H9 (cell line): ENCODE results near the gene EPS8L1. TPM values are rescaled to one million over a fixed set of nuclear protein-coding genes. Genes with fewer than 3 reads are reported as not detected.

ENCODE experiments used
- DNase-seq: peaks from one replicate; pipeline ENCODE4 v3.0.0-alpha.2; 2017
- H2AFZ ChIP-seq: one replicate; pipeline ENCODE4 v1.6.1; 2013; ENCODE audit warnings: mild to moderate bottlenecking, low read length, control low read depth, moderate library complexity
- H2AK5ac ChIP-seq: 2 replicates; pipeline ENCODE4 v1.6.1; 2013; ENCODE audit warnings: low read length, control low read depth, mixed read lengths; ENCODE audit not compliant: insufficient read length
- H2BK120ac ChIP-seq: one replicate; pipeline ENCODE4 v1.6.1; 2013; ENCODE audit warnings: low read depth, mild to moderate bottlenecking, low read length, control low read depth, inconsistent platforms; ENCODE audit not compliant: poor library complexity, severe bottlenecking
- H2BK12ac ChIP-seq: 2 replicates; pipeline ENCODE4 v1.6.1; 2013; ENCODE audit warnings: low read length, control low read depth, mixed read lengths, low read depth; ENCODE audit not compliant: insufficient read length
- H2BK15ac ChIP-seq: 2 replicates; pipeline ENCODE4 v1.6.1; 2013; ENCODE audit warnings: low read depth, low read length, control low read depth
- H2BK20ac ChIP-seq: one replicate; pipeline ENCODE4 v1.6.1; 2013; ENCODE audit warnings: low read depth, mild to moderate bottlenecking, low read length, control low read depth, inconsistent platforms; ENCODE audit not compliant: poor library complexity, severe bottlenecking
- H2BK5ac ChIP-seq: 2 replicates; pipeline ENCODE4 v1.6.1; 2013; ENCODE audit warnings: low read length, control low read depth, mixed read lengths; ENCODE audit not compliant: insufficient read length
- H3K14ac ChIP-seq: 2 replicates; pipeline ENCODE4 v1.6.1; 2013; ENCODE audit warnings: low read length, control low read depth; ENCODE audit not compliant: insufficient read depth
- H3K18ac ChIP-seq: 2 replicates; pipeline ENCODE4 v1.6.1; 2013; ENCODE audit warnings: low read depth, mild to moderate bottlenecking, mixed read lengths, low read length, control low read depth; ENCODE audit not compliant: insufficient read length
- H3K23ac ChIP-seq: 2 replicates; pipeline ENCODE4 v1.6.1; 2013; ENCODE audit warnings: low read length, control low read depth, mixed read lengths, low read depth; ENCODE audit not compliant: insufficient read length
- H3K23me2 ChIP-seq: 2 replicates; pipeline ENCODE4 v1.6.1; 2013; ENCODE audit warnings: low read depth, mild to moderate bottlenecking, mixed read lengths, low read length, control low read depth; ENCODE audit not compliant: insufficient read length, poor library complexity, severe bottlenecking
- H3K27ac ChIP-seq: 2 replicates; pipeline ENCODE4 v1.5.1; 2013; ENCODE audit warnings: low read length, control low read depth, mixed read lengths, low read depth; ENCODE audit not compliant: insufficient read length
- H3K27me3 ChIP-seq: 2 replicates; pipeline ENCODE4 v1.6.1; 2013; ENCODE audit warnings: low read length, control low read depth, inconsistent platforms; ENCODE audit not compliant: insufficient read depth
- H3K4ac ChIP-seq: 2 replicates; pipeline ENCODE4 v1.6.1; 2013; ENCODE audit warnings: low read depth, mild to moderate bottlenecking, control low read depth, inconsistent platforms, low read length, moderate library complexity
- H3K4me1 ChIP-seq: 2 replicates; pipeline ENCODE4 v1.6.1; 2013; ENCODE audit warnings: low read length, control low read depth, inconsistent platforms; ENCODE audit not compliant: insufficient read depth
- H3K4me2 ChIP-seq: 2 replicates; pipeline ENCODE4 v1.6.1; 2013; ENCODE audit warnings: low read length, control low read depth, mixed read lengths; ENCODE audit not compliant: insufficient read length, insufficient read depth
- H3K56ac ChIP-seq: 2 replicates; pipeline ENCODE4 v1.6.1; 2013; ENCODE audit warnings: low read depth, mild to moderate bottlenecking, mixed read lengths, low read length, control low read depth; ENCODE audit not compliant: insufficient read length
- H3K79me1 ChIP-seq: 2 replicates; pipeline ENCODE4 v1.6.1; 2013; ENCODE audit warnings: low read depth, mild to moderate bottlenecking, moderate library complexity, low read length, control low read depth, inconsistent platforms; ENCODE audit not compliant: insufficient read depth, poor library complexity, severe bottlenecking
- H3K79me2 ChIP-seq: 2 replicates; pipeline ENCODE4 v1.6.1; 2013; ENCODE audit warnings: low read length, control low read depth, inconsistent platforms; ENCODE audit not compliant: insufficient read depth
- H3K9ac ChIP-seq: 2 replicates; pipeline ENCODE4 v1.6.1; 2013; ENCODE audit warnings: low read length, control low read depth, mixed read lengths; ENCODE audit not compliant: insufficient read length; ENCODE audit errors: extremely low read depth
- H3K9me3 ChIP-seq: one replicate; pipeline ENCODE4 v1.6.1; 2013; ENCODE audit warnings: low read depth, low read length, inconsistent platforms; ENCODE audit not compliant: control insufficient read depth
- H3T11ph ChIP-seq: one replicate; pipeline ENCODE4 v1.6.1; 2013; ENCODE audit warnings: mild to moderate bottlenecking, low read length, control low read depth, inconsistent platforms
- H4K20me1 ChIP-seq: one replicate; pipeline ENCODE4 v1.6.1; 2013; ENCODE audit not compliant: control insufficient read depth, insufficient read length, insufficient read depth
- H4K5ac ChIP-seq: 2 replicates; pipeline ENCODE4 v1.6.1; 2013; ENCODE audit warnings: low read depth, mild to moderate bottlenecking, mixed read lengths, low read length, control low read depth; ENCODE audit not compliant: insufficient read length
- H4K8ac ChIP-seq: replicated peaks from 2 replicates; pipeline ENCODE4 v1.6.1; 2013; ENCODE audit warnings: low read length, control low read depth, mixed read lengths, low read depth; ENCODE audit not compliant: insufficient read length
- H4K91ac ChIP-seq: 2 replicates; pipeline ENCODE4 v1.6.1; 2013; ENCODE audit warnings: low read depth, mild to moderate bottlenecking, moderate library complexity, mixed read lengths, low read length, control low read depth; ENCODE audit not compliant: insufficient read length
- H3K27ac Mint-ChIP-seq, 3 experiments: 2 replicates in 2 of 3; 3 replicates in 1 of 3; pipeline ENCODE4 v1.8.0; 2020 to 2021; ENCODE audit warnings: mixed read lengths in 3 of 3, mild to moderate bottlenecking in 1 of 3, moderate library complexity in 1 of 3
- H3K27me3 Mint-ChIP-seq: 2 replicates; pipeline ENCODE4 v1.8.0; 2021; ENCODE audit warnings: low read depth, mild to moderate bottlenecking, moderate library complexity, mixed read lengths
- H3K36me3 Mint-ChIP-seq, 3 experiments: 2 replicates in 2 of 3; 3 replicates in 1 of 3; pipeline ENCODE4 v1.8.0; 2020 to 2021; ENCODE audit warnings: low read depth in 3 of 3, mixed read lengths in 3 of 3; ENCODE audit not compliant: insufficient read depth in 1 of 3
- H3K4me1 Mint-ChIP-seq, 2 experiments: 2 replicates each; pipeline ENCODE4 v1.8.0; 2020; ENCODE audit warnings: mixed read lengths in 2 of 2
- H3K4me3 Mint-ChIP-seq, 2 experiments: 2 replicates in 1 of 2; 3 replicates in 1 of 2; pipeline ENCODE4 v1.8.0; 2020 to 2021; ENCODE audit warnings: mild to moderate bottlenecking in 2 of 2, mixed read lengths in 2 of 2, moderate library complexity in 1 of 2
- H3K9me3 Mint-ChIP-seq, 2 experiments: 2 replicates in 1 of 2; 3 replicates in 1 of 2; pipeline ENCODE4 v1.8.0; 2020; ENCODE audit warnings: mild to moderate bottlenecking in 2 of 2, mixed read lengths in 2 of 2, moderate library complexity in 1 of 2
- WGBS: extraction: QIAGEN DNeasy Blood & Tissue Kit; methylation state at CpG from one replicate; pipeline ENCODE4 v1.1.7; 2013; ENCODE audit warnings: missing lambda C conversion rate, low lambda C conversion rate, mixed read lengths; ENCODE audit not compliant: insufficient read length; ENCODE audit errors: extremely low coverage; 5-methylcytosine and 5-hydroxymethylcytosine counted together
- total RNA-seq: library from RNA; stranded (reverse); gene quantifications from 2 replicates; pipeline ENCODE4 v1.2.1, GENCODE V29; 2021
- TF ChIP-seq, protein P1 (sequence below): fragments of 200-600 bp; sonication (generic); conservative IDR thresholded peaks from 3 replicates; pipeline ENCODE4 v1.8.0; 2021; ENCODE audit warnings: antibody characterized with exemption, mild to moderate bottlenecking

EPS8L1 gene
- total RNA-seq, 1 experiment from 2014 or later = 24.0 TPM

DNA sequence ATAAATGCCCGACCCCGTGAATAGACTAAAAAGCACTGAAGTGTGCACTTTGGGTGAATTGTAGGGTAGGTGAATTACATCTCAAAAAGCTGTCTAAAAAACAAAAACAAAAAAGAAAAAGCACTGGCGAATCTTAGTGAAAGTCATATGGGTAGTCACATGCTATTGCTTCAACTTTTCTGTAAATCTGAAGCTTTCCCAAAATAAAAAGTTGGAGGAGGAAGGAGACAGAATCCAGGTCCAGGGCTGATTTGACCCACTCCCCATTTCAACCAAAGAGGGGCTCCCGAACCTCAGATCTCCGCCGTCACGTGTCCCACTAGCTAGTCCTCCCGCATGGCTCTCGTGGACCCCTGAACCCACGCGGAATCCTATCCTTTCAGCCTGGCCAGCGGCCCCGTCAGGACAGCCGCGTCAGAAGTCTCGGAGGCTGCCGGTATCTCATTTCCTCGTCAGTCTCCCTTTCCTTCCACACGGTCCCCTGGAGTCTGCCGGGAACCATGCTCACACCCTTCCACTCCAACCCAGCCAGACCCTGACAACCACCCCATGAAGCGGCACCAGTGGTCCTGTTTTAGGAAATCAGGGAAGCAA is 35.7 kb downstream of the EPS8L1 start:
- Histone ChIP-seq H3K14ac (no peak overlapping the region), H3K23ac (no peak overlapping the region), H3K79me2 (peaks cover 4% of the 10 kb centered on the region; the same call in 1 of the 2 replicates), H3K56ac (no peak overlapping the region), H3K79me1 (peaks cover 5% of the 10 kb centered on the region), H2BK5ac (no peak overlapping the region), H3K27ac (no peak overlapping the region), H4K91ac (no peak overlapping the region), H3K9me3 (no peaks in the 10 kb centered on the region), H2BK120ac (no peak overlapping the region), H3K9ac (no peak overlapping the region), H3K4ac (no peak overlapping the region), H2BK12ac (no peak overlapping the region), H2AK5ac (no peak overlapping the region), H3T11ph (no peak overlapping the region), H3K27me3 (no peaks in the 10 kb centered on the region), H2BK15ac (no peak overlapping the region), H4K8ac (no peak overlapping the region), H3K23me2 (peaks cover 6% of the 10 kb centered on the region), H2BK20ac (no peak overlapping the region), H3K18ac (no peak overlapping the region), H3K4me2 (no peak overlapping the region), H2AFZ (no peak overlapping the region), H4K20me1 (no peaks in the 10 kb centered on the region), H3K4me1 (no peaks in the 10 kb centered on the region), H4K5ac (no peak overlapping the region)
- no peaks in the 10 kb centered on the region for H3K27me3 Mint-ChIP-seq
- no peak overlapping the region for H3K27ac Mint-ChIP-seq
- H3K4me3 Mint-ChIP-seq = no peak overlapping the region; a peak in 1 of 5 replicates
- WGBS = no CpG with 5 or more reads among the region's 21 CpGs
- peaks cover 12 to 20% of the 10 kb centered on the region in 2 experiments for H3K4me1 Mint-ChIP-seq
- no peak for DNase-seq
- no peaks in the 10 kb centered on the region for H3K9me3 Mint-ChIP-seq
- peaks cover 8 to 24% (median 21%) of the 10 kb centered on the region in 3 experiments; a peak in 6 of 7 replicates for H3K36me3 Mint-ChIP-seq
- TF ChIP-seq, protein P1, sequence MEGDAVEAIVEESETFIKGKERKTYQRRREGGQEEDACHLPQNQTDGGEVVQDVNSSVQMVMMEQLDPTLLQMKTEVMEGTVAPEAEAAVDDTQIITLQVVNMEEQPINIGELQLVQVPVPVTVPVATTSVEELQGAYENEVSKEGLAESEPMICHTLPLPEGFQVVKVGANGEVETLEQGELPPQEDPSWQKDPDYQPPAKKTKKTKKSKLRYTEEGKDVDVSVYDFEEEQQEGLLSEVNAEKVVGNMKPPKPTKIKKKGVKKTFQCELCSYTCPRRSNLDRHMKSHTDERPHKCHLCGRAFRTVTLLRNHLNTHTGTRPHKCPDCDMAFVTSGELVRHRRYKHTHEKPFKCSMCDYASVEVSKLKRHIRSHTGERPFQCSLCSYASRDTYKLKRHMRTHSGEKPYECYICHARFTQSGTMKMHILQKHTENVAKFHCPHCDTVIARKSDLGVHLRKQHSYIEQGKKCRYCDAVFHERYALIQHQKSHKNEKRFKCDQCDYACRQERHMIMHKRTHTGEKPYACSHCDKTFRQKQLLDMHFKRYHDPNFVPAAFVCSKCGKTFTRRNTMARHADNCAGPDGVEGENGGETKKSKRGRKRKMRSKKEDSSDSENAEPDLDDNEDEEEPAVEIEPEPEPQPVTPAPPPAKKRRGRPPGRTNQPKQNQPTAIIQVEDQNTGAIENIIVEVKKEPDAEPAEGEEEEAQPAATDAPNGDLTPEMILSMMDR = no peak
